Mammary epithelial cell (primary cell): ENCODE results near the gene GALNT15.

Experiments
- EZH2 ChIP-seq: IDR thresholded peaks from 2 replicates; pipeline ENCODE4 v1.6.1; 2012; ENCODE audit warnings: low read length, inconsistent platforms, borderline replicate concordance
- TF ChIP-seq, protein P1 (sequence below), 2 donors: IDR thresholded peaks in 1 of 2; conservative IDR thresholded peaks in 1 of 2; 2 replicates each; pipeline ENCODE4 v1.5.1; 2011 to 2012; ENCODE audit warnings: inconsistent platforms in 2 of 2, low read length in 2 of 2, mild to moderate bottlenecking in 2 of 2, control low read depth in 1 of 2, low read depth in 1 of 2; ENCODE audit not compliant: insufficient read depth in 1 of 2; ENCODE audit errors: extremely low read depth in 1 of 2

DNA sequence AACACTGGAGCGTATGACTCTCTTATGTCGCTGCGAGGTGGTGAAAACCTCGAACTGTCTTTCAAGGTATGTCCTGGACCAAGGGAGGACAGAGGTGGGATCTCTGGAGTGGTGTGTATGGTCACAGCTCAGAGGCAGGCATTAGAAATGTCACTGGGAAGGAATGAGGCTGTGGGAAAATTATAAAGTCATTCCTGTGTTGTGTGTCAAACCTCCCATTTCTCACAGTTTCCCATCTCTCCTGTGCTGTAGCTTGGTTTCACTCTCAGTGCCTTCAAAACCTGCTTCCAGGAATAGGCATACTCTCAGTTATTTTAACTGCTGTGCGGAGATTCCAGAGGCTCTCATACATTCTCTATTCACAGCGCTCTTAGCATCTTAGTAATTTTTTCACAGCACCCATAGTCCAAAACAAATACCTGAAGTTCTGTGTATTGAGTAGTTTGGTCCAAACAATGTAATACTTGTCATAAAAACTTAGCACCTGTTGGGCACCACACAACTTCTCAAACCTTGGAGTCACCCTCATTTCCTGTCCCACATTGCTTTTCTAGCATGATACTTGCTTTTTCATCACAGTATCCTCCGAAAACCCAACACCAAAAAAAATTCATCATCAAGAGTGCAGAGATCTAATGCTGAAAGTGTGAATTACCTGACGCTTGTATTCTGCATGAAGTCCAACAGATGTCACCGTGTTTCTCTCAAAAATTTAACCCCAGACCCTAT, 36.9 kb downstream of the GALNT15 start:
- TF ChIP-seq, protein P1, sequence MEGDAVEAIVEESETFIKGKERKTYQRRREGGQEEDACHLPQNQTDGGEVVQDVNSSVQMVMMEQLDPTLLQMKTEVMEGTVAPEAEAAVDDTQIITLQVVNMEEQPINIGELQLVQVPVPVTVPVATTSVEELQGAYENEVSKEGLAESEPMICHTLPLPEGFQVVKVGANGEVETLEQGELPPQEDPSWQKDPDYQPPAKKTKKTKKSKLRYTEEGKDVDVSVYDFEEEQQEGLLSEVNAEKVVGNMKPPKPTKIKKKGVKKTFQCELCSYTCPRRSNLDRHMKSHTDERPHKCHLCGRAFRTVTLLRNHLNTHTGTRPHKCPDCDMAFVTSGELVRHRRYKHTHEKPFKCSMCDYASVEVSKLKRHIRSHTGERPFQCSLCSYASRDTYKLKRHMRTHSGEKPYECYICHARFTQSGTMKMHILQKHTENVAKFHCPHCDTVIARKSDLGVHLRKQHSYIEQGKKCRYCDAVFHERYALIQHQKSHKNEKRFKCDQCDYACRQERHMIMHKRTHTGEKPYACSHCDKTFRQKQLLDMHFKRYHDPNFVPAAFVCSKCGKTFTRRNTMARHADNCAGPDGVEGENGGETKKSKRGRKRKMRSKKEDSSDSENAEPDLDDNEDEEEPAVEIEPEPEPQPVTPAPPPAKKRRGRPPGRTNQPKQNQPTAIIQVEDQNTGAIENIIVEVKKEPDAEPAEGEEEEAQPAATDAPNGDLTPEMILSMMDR (conservative IDR thresholded peaks at IDR 0.05 in 1 of 2, IDR thresholded peaks at IDR 0.05 in 1 of 2; ENCODE audit: extremely low read depth in 1 of 2, insufficient read depth in 1 of 2, low read depth in 1 of 2, low read length in 2 of 2), result no peak
- TF ChIP-seq EZH2, result no peak
